ENCODE measurements around the gene PHF21A.
A peak's percentile ranks its signal among the peaks of the same experiment; 100 is the strongest.

PHF21A gene

GRCh38 chr11:46075168-46075567 is 46.1 kb downstream of the PHF21A start:
- peak; percentile 57 for DNase-seq

- DNase-seq: no peak
Observed at GRCh38 chr11:46073632-46074031, 47.6 kb downstream of the PHF21A start.

- DNase-seq: no peak
Observed at GRCh38 chr11:46072172-46072964, 48.9 kb downstream of the PHF21A start.

- DNase-seq: no peak
Observed at GRCh38 chr11:46071091-46071490, 50.2 kb downstream of the PHF21A start.

- no peak for DNase-seq
Observed at GRCh38 chr11:46069595-46069994, 51.7 kb downstream of the PHF21A start.

- DNase-seq: no peak
Observed at GRCh38 chr11:46066335-46066734, 54.9 kb downstream of the PHF21A start.

GRCh38 chr11:46065681-46066080 is 55.6 kb downstream of the PHF21A start:
- no peak for DNase-seq

GRCh38 chr11:46064221-46064620 is 57.0 kb downstream of the PHF21A start:
- no peak for DNase-seq

GRCh38 chr11:46063138-46063537 is 58.1 kb downstream of the PHF21A start:
- no peak for DNase-seq

- no peak for DNase-seq
Observed at GRCh38 chr11:46060013-46060412, 61.2 kb downstream of the PHF21A start.

- DNase-seq: no peak
Observed at GRCh38 chr11:46057489-46057888, 63.8 kb downstream of the PHF21A start.

- DNase-seq: peak; percentile 65
Observed at GRCh38 chr11:46055371-46055770, 65.9 kb downstream of the PHF21A start.

GRCh38 chr11:46051102-46051501 is 70.2 kb downstream of the PHF21A start:
- DNase-seq: no peak

- no peak for DNase-seq
Observed at GRCh38 chr11:46050662-46051061, 70.6 kb downstream of the PHF21A start.

GRCh38 chr11:46050003-46050461 is 71.2 kb downstream of the PHF21A start:
- peak; percentile 92 for DNase-seq

- DNase-seq: no peak
Observed at GRCh38 chr11:46049325-46049897, 71.8 kb downstream of the PHF21A start.

- DNase-seq: no peak
Observed at GRCh38 chr11:46048198-46048597, 73.1 kb downstream of the PHF21A start.

- no peak for DNase-seq
Observed at GRCh38 chr11:46047520-46047919, 73.7 kb downstream of the PHF21A start.

- no peak for DNase-seq
Observed at GRCh38 chr11:46045811-46046210, 75.4 kb downstream of the PHF21A start.

GRCh38 chr11:46044601-46045000 is 76.7 kb downstream of the PHF21A start:
- no peak for DNase-seq

- DNase-seq: peak; percentile 54
Observed at GRCh38 chr11:46039990-46040389, 81.3 kb downstream of the PHF21A start.

GRCh38 chr11:46038529-46038928 is 82.7 kb downstream of the PHF21A start:
- DNase-seq: no peak

- no peak for DNase-seq
Observed at GRCh38 chr11:46036969-46037368, 84.3 kb downstream of the PHF21A start.

GRCh38 chr11:46036009-46036408 is 85.2 kb downstream of the PHF21A start:
- no peak for DNase-seq

Data from fibroblast of skin of abdomen (primary cell).